ENCODE results near the gene TAP2.

GRCh38 chr6:32832535-32832934, 6.0 kb downstream of the TAP2 start:
- TF ChIP-seq, protein P1, sequence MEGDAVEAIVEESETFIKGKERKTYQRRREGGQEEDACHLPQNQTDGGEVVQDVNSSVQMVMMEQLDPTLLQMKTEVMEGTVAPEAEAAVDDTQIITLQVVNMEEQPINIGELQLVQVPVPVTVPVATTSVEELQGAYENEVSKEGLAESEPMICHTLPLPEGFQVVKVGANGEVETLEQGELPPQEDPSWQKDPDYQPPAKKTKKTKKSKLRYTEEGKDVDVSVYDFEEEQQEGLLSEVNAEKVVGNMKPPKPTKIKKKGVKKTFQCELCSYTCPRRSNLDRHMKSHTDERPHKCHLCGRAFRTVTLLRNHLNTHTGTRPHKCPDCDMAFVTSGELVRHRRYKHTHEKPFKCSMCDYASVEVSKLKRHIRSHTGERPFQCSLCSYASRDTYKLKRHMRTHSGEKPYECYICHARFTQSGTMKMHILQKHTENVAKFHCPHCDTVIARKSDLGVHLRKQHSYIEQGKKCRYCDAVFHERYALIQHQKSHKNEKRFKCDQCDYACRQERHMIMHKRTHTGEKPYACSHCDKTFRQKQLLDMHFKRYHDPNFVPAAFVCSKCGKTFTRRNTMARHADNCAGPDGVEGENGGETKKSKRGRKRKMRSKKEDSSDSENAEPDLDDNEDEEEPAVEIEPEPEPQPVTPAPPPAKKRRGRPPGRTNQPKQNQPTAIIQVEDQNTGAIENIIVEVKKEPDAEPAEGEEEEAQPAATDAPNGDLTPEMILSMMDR (conservative IDR thresholded peaks at IDR 0.05; ENCODE audit: low read length) = no peak
- no peak for TF ChIP-seq EZH2phosphoT487 (IDR thresholded peaks at IDR 0.05; ENCODE audit: borderline replicate concordance, low read depth, low read length)
